HepG2 (cell line): ENCODE results near the gene NFS1.

Experiments used
- CTCF ChIP-seq: sonication (generic); formaldehyde crosslinking; IDR thresholded peaks from 2 replicates; pipeline ENCODE4 v1.5.0; 2020; ENCODE audit warnings: mild to moderate bottlenecking, missing genetic modification reagents, moderate library complexity
- ETV6 ChIP-seq: sonication (generic); formaldehyde crosslinking; conservative IDR thresholded peaks from 2 replicates; pipeline ENCODE4 v1.4.0; 2020; ENCODE audit warnings: missing genetic modification reagents
- NFATC3 ChIP-seq: sonication (generic); formaldehyde crosslinking; IDR thresholded peaks from 2 replicates; pipeline ENCODE4 v1.5.1; 2020; ENCODE audit warnings: mild to moderate bottlenecking, missing genetic modification reagents
- SMARCC2 ChIP-seq: fragments of 450-650 bp; IDR thresholded peaks from 2 replicates; pipeline ENCODE4 v1.6.1; 2017; ENCODE audit warnings: antibody characterized with exemption, mild to moderate bottlenecking

- no peak for TF ChIP-seq ETV6
- peak; percentile 35; the same call in 1 of the 2 replicates for TF ChIP-seq SMARCC2
- no peak for TF ChIP-seq CTCF (CRISPR knock-in tag)
- 0 out of 2 replicates have a peak, but pooled peaks have one; percentile 89 for TF ChIP-seq NFATC3 (CRISPR knock-in tag)
Measured at GRCh38 chr20:35742741-35743523, 43.8 kb upstream of the NFS1 start.
